Omental fat pad (tissue), 4 donors: ENCODE measurements around the gene PARP15. TPM values are rescaled to one million over a fixed set of nuclear protein-coding genes. Genes with fewer than 3 reads are reported as not detected.

Source experiments
- ATAC-seq: fragments of 150-250 bp; one replicate; pipeline ENCODE4 v1.9.1; 2016; ENCODE audit warnings: mild to moderate bottlenecking, moderate library complexity; ENCODE audit not compliant: low FRiP score
- DNase-seq: peaks from one replicate; pipeline ENCODE4 v3.0.0-alpha.2; 2019; ENCODE audit warnings: low spot score
- total RNA-seq, 4 donors: library from RNA; depleted of rRNA; stranded (reverse); fragments of >200 nt; gene quantifications; one replicate each; pipeline ENCODE4 v1.1.0, GENCODE V29; 2016
- TF ChIP-seq, protein P1 (sequence below), 3 donors: fragments of 450-650 bp; IDR thresholded peaks; one replicate each; pipeline ENCODE4 v1.5.1; 2016 to 2017; ENCODE audit warnings: antibody characterized with exemption in 3 of 3, mild to moderate bottlenecking in 3 of 3, moderate library complexity in 2 of 3

The PARP15 gene
- total RNA-seq, 4 donors from 2014 or later = 3.3 to 6.8 (median 4.2) TPM

DNA sequence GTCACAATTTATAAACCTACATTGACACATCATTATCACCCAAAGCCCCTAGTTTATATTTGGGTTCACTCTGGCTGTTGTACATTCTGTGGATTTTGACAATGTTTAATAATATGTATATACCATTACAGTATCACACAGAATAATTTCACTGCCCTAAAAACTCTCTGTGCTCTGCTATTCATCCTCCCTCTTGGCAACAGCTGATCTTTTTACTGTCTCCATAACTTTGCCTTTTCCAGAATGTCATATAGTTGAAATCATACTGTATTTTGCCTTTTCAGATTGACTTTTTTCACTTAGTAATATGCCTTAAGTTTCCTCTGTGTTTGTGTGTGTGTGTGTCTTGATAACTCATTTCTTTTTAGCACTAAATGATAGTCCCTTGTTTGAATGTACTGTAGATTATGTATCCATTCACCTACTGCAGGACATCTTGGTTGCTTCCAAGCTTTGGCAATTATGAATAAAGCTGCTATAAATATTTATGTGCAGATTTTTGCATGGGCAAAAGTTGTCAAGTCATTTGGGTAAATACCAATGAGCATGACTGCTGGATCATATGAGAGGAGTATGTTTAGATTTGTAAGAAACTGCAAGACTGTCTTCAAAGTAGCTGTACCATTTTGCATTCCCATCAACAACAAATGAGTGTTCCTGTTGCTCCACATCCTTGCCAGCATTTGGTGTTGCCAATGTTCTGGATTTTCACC lies 9.5 kb downstream of the PARP15 start:
- TF ChIP-seq, protein P1, sequence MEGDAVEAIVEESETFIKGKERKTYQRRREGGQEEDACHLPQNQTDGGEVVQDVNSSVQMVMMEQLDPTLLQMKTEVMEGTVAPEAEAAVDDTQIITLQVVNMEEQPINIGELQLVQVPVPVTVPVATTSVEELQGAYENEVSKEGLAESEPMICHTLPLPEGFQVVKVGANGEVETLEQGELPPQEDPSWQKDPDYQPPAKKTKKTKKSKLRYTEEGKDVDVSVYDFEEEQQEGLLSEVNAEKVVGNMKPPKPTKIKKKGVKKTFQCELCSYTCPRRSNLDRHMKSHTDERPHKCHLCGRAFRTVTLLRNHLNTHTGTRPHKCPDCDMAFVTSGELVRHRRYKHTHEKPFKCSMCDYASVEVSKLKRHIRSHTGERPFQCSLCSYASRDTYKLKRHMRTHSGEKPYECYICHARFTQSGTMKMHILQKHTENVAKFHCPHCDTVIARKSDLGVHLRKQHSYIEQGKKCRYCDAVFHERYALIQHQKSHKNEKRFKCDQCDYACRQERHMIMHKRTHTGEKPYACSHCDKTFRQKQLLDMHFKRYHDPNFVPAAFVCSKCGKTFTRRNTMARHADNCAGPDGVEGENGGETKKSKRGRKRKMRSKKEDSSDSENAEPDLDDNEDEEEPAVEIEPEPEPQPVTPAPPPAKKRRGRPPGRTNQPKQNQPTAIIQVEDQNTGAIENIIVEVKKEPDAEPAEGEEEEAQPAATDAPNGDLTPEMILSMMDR (IDR thresholded peaks at IDR 0.05) = no peak
- ATAC-seq = no peak
- no peak for DNase-seq

DNA sequence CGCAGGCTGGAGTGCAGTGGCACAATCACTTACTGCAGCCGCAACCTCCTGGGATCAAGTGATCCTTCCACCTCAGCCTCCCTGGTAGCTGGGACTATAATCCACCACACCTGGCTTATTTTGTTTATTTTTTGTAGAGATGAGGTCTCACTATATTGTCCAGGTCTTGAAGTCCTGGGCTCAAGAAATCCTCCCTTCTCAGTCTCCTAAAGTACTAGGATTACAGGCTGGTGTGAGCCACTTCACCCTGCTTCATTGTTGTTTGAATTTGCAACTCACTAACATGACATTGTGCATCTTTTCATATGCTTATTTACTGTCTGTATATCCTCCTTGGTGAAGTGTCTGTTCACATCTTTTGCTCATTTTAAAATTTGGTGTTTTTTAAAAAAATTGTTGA lies 10.1 kb downstream of the PARP15 start:
- no peak for ATAC-seq
- no peak for DNase-seq
- TF ChIP-seq, protein P1 (IDR thresholded peaks at IDR 0.05) = no peak

DNA sequence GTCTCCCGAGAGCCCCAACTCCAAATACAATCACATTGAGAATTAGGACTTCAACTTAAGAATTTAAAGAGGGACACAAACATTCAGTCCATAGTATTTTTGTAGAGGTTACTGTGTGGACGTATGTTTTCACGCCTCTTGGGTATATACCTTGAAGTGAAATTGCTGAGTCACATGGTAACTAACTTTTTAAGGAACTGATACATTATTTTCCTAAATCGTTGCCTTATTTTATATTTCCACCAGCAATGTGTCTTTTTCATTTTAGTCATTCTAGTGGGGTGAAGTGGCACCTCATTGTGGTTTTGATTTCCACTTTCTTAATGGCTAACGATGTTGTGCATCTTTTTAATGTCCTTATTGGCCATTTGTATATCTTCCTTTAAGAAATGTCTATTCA lies 11.8 kb downstream of the PARP15 start:
- ATAC-seq (no peak), DNase-seq (no peak)
- TF ChIP-seq, protein P1 (IDR thresholded peaks at IDR 0.05) = no peak

DNA sequence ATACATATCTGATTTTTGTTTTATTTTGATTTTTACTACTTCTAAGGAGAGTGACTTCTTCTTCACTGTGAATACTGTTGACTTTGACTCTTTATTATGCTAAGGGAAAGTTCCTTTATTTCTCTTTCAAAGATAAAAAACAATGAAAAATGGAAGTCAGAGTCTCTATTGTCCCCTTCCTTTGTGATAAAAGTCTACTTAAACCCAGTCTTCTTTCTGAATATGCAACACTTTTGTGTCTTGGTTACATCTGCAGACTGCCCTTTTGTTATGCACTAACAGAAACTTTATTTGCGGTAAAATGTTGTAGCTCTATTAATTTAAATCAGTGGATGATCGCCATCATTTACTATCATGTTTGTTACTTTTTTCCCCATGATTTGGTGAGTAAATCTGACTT lies 13.2 kb downstream of the PARP15 start:
- ATAC-seq = no peak
- TF ChIP-seq, protein P1 (IDR thresholded peaks at IDR 0.05) = no peak
- no peak for DNase-seq

DNA sequence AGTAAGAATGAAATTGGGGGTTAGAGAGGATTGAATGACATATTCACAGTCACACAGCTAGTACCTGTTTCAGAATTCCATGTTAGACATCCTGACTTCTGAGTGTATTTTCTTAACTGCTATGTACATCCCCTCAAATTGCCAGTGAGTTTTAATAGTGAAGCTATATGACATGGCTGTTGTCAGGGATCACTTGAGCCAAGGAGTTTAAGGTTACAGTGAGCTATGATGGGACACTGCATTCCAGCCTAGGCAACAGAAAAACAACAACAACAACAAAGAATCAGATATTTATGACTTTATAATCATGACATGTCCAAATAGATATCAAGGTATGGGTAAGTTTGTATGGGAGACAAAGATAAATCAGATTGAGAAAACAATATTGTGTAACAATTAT lies 16.6 kb downstream of the PARP15 start:
- no peak for DNase-seq
- TF ChIP-seq, protein P1 (IDR thresholded peaks at IDR 0.05) = no peak
- no peak for ATAC-seq

DNA sequence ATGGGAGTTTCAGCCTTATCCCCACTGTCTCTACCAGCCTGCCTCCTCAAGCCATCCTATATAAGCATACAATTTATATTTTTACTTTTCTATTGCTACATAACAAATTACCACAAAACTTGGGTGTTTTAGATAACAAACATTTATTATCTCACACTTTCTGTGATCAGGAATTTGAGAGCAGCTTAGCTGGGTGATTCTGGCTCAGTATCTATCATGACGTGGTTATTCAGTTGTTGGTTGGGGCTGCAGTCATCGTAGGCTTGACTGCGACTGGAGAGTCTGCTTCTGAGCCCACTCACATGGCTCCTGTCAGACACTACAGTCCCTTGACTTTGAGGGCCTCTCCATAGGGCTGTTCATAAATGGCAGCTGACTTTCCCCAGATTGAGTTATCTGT lies 20.7 kb downstream of the PARP15 start:
- TF ChIP-seq, protein P1 (IDR thresholded peaks at IDR 0.05) = no peak
- no peak for DNase-seq
- ATAC-seq = no peak

DNA sequence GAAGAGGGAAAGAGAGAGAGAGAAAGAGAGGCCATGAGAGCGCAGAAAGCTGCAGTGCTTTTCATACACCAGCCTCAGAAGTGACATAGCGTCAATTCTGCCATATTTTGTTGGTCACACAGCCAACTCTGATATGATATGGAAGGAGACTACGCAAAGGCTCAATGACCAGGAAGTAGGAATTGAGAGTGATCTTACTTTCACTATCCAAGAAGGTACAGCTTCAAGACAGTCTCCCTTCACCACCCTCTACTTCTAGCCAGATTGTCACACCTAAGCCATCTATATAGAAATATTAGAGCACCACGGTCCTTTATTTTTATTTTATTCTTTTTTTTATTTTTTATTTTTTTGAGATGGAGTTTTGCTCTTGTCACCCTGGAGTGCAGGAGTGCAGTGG lies 21.1 kb downstream of the PARP15 start:
- DNase-seq (no peak), ATAC-seq (no peak)
- TF ChIP-seq, protein P1 (IDR thresholded peaks at IDR 0.05) = no peak
